Adrenal gland (tissue), 12 donors: ENCODE data around the gene RPS8. TPM values are rescaled to one million over a fixed set of nuclear protein-coding genes. Genes with fewer than 3 reads are reported as not detected.
"Not testable (repeated sequence)": the region's sequence is repeated elsewhere in the genome, so short reads cannot be mapped to it uniquely, and the experiment has no call there.

Source experiments
- DNase-seq, 7 donors: peaks; one replicate each; pipeline ENCODE4 v3.0.0-alpha.2; 2019 to 2020
- H3K27ac ChIP-seq, 5 donors: fragments of 200-600 bp; sonication (generic) in 4 of 5; 1 replicate in 3 of 5; 2 replicates in 2 of 5; pipeline versions ENCODE4 v1.5.1 to v1.8.0; 2016 to 2020; ENCODE audit warnings: mild to moderate bottlenecking in 1 of 5
- H3K27me3 ChIP-seq: fragments of 200-600 bp; 2 replicates; pipeline ENCODE4 v1.8.0; 2021
- H3K36me3 ChIP-seq, 2 donors: fragments of 200-600 bp; replicated peaks in 1 of 2; 1 replicate in 1 of 2; 2 replicates in 1 of 2; pipeline versions ENCODE4 v1.5.1 to v1.8.0; 2018 to 2022
- H3K4me1 ChIP-seq, 2 donors: fragments of 200-600 bp; replicated peaks in 1 of 2; 1 replicate in 1 of 2; 2 replicates in 1 of 2; pipeline versions ENCODE4 v1.5.1 to v1.8.0; 2018 to 2021
- H3K4me3 ChIP-seq, 4 donors: fragments of 200-600 bp; sonication (generic) in 3 of 4; one replicate each; pipeline ENCODE4 v1.5.1; 2016 to 2018
- H3K9me3 ChIP-seq, 3 donors: fragments of 200-600 bp; sonication (generic) in 1 of 3; replicated peaks in 1 of 3; 1 replicate in 2 of 3; 2 replicates in 1 of 3; pipeline versions ENCODE4 v1.5.1 to v1.8.0; 2016 to 2021
- CTCF ChIP-seq, 6 experiments: fragments of 450-650 bp in 4 of 6; fragments of 200-600 bp in 2 of 6; sonication (generic) in 1 of 6; IDR thresholded peaks; 1 replicate in 5 of 6; 2 replicates in 1 of 6; pipeline versions ENCODE4 v1.5.1 to v1.8.0; 2016 to 2021; ENCODE audit warnings: antibody characterized with exemption in 6 of 6, mild to moderate bottlenecking in 2 of 6, moderate library complexity in 1 of 6
- POLR2A ChIP-seq, 2 donors: fragments of 450-650 bp; IDR thresholded peaks; one replicate each; pipeline ENCODE4 v1.6.1; 2017; ENCODE audit warnings: antibody characterized with exemption in 2 of 2, mild to moderate bottlenecking in 2 of 2, moderate library complexity in 1 of 2
- WGBS, 4 donors: extraction: QIAGEN DNeasy Blood & Tissue Kit in 2 of 4; methylation state at CpG; one replicate each; pipeline versions ENCODE4 v1.1.5 to v1.1.7; 2013 to 2017; 5-methylcytosine and 5-hydroxymethylcytosine counted together
- intact Hi-C, 2 donors: fragments of 100-400 bp; cut with DNase I; formaldehyde crosslinking; loops; one replicate each; pipeline versions ENCODE4 v1.14.1 to v1.15.0; 2022 to 2023
- polyA plus RNA-seq, 3 donors: library from polyadenylated mRNA; stranded (reverse); fragments of 200-250 nt in 2 of 3; fragments of 350-450 nt in 1 of 3; fragmentation: Illumina TruSeq in 1 of 3; extraction: RNeasy Lipid Tissue Mini Kit (QIAGEN cat#74804) in 1 of 3; gene quantifications; one replicate each; pipeline ENCODE4 v1.2.3, GENCODE V29; 2013 to 2014
- total RNA-seq, 9 donors: library from RNA; depleted of rRNA in 4 of 9; stranded (reverse); fragments of >200 nt in 4 of 9; fragments of 120-200 nt in 1 of 9; fragmentation: NEBNext Ultra II Directional in 1 of 9; extraction: Animal tissue kit (Norgen Biotek cat#: 25700) in 1 of 9; gene quantifications; one replicate each; pipeline versions ENCODE4 v1.1.0 to v1.2.4, GENCODE V29; 2013 to 2023
- donor health status: healthy with polysubstance abuse.
- donor health status: Bipolar disorder and iron deficiency.
- donor health status: DM: yes; HTN: yes; CAD: no.
- donor health status: DM: no; HTN: no; CAD: no.
- donor health status: DM: no; HTN: no; CAD: no.
- donor health status: DM: yes; HTN: yes; CAD: no.

Gene RPS8
- total and polyA plus RNA-seq, 12 donors, result 1,508 to 3,127 (median 2,474) TPM

GRCh38 chr1:44757420-44757819 lies 17.9 kb upstream of the RPS8 start:
- Histone ChIP-seq H3K27me3 (no peaks in the 10 kb centered on the region), H3K4me1 (no peaks in the 10 kb centered on the region), H3K36me3 (no peaks in the 10 kb centered on the region), H3K9me3 (no peaks in the 10 kb centered on the region), H3K4me3 (no peak overlapping the region), H3K27ac (no peak overlapping the region)
- intact Hi-C loops, result no loop called here
- no peak for DNase-seq
- no peak for TF ChIP-seq POLR2A (IDR thresholded peaks at IDR 0.05)
- TF ChIP-seq CTCF (IDR thresholded peaks at IDR 0.05), result no peak
- WGBS, 4 donors, result 93 to 99% (median 95%) methylated on average over 2 of the region's 2 CpGs

- TF ChIP-seq POLR2A (IDR thresholded peaks at IDR 0.05), result no peak
- no peak for TF ChIP-seq CTCF (IDR thresholded peaks at IDR 0.05)
- Histone ChIP-seq H3K9me3 (no peaks in the 10 kb centered on the region), H3K27ac (no peak overlapping the region), H3K36me3 (no peaks in the 10 kb centered on the region), H3K4me3 (no peak overlapping the region), H3K4me1 (no peaks in the 10 kb centered on the region), H3K27me3 (no peaks in the 10 kb centered on the region)
- intact Hi-C loops, result no loop called here
- DNase-seq, result no peak
- WGBS, 4 donors, result 89 to 95% (median 91%) methylated on average over 10 to 11 of the region's 11 CpGs
These were observed 16.3 kb upstream of the RPS8 start for GRCh38 chr1:44759077-44759476.

GRCh38 chr1:44760876-44761275 lies 14.5 kb upstream of the RPS8 start:
- WGBS, 4 donors, result 71 to 79% (median 74%) methylated on average over 3 of the region's 3 CpGs
- H3K4me1 ChIP-seq, result no peaks in the 10 kb centered on the region
- H3K27me3 ChIP-seq, result no peaks in the 10 kb centered on the region
- H3K36me3 ChIP-seq, result no peaks in the 10 kb centered on the region
- no peak overlapping the region for H3K27ac ChIP-seq
- H3K9me3 ChIP-seq, result no peaks in the 10 kb centered on the region
- TF ChIP-seq CTCF (IDR thresholded peaks at IDR 0.05) (no peak), POLR2A (IDR thresholded peaks at IDR 0.05) (no peak)
- DNase-seq, result no peak
- no peak overlapping the region for H3K4me3 ChIP-seq
- intact Hi-C loops, result no loop called here

DNA sequence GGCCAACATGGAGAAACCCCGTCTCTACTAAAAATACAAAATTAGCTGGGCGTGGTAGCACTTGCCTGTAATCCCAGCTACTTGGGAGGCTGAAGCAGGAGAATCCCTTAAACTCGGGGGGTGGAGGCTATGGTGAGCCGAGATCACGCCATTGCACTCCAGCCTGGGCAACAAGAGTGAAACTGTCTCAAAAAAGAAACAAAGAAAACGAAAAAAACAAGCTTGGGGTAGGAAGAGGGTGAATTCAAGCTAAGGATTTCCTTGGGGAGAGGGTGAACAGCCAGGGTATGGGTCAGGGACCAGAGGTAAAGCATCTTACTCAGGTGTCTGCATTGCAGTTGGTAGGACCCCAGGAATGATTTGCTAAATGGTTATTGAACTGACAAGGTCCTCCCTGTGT lies 8.9 kb upstream of the RPS8 start:
- 92 to 95% (median 93%) methylated on average over 6 of the region's 6 CpGs for WGBS, 4 donors

GRCh38 chr1:44775930-44776729 lies 790 bp downstream of the RPS8 start:
- H3K27ac ChIP-seq, result peak overlapping the region; percentile 94 to 99 (median 97)
- 2 to 7% (median 4%) methylated on average over 9 to 36 of the region's 36 CpGs for WGBS, 4 donors
- DNase-seq, result peak in 4 of 7 donors; percentile 46 to 70 (median 56)

More for the DNA sequence above, 8.9 kb upstream of the RPS8 start:
- H3K36me3 ChIP-seq, DNase-seq, intact Hi-C loops, H3K4me3 ChIP-seq, H3K4me1 ChIP-seq, H3K9me3 ChIP-seq, H3K27me3 ChIP-seq, H3K27ac ChIP-seq: not testable (repeated sequence)

More at GRCh38 chr1:44775930-44776729, 790 bp downstream of the RPS8 start:
- H3K27me3 ChIP-seq, result no peaks in the 10 kb centered on the region
- H3K4me3 ChIP-seq, result peak overlapping the region; percentile 13 to 97 (median 80)
- peaks cover 0 to 44% of the 10 kb centered on the region in 2 donors for H3K36me3 ChIP-seq
- H3K4me1 ChIP-seq, result peaks cover 21 to 33% of the 10 kb centered on the region in 2 donors
- H3K9me3 ChIP-seq, result no peaks in the 10 kb centered on the region
- intact Hi-C loops, result loop anchor here in 1 of 2 donors (5.0 kb wide), 1 partner anchor 34 kb away; no protein-coding TSS in a partner anchor
- TF ChIP-seq CTCF (IDR thresholded peaks at IDR 0.05) (no peak), POLR2A (IDR thresholded peaks at IDR 0.05) (peak in 1 of 2 donors; percentile 20)
